Limb (tissue), 2 donors: ENCODE data around the gene PDS5B.
A peak's percentile ranks its signal among the peaks of the same experiment; 100 is the strongest.
"Not testable (repeated sequence)": the region's sequence is repeated elsewhere in the genome, so short reads cannot be mapped to it uniquely, and the experiment has no call there.

Source experiments
- DNase-seq, 2 donors: peaks; one replicate each; pipeline ENCODE4 v3.0.0-alpha.2; 2016; ENCODE audit errors: extremely low spot score in 2 of 2

PDS5B gene

GRCh38 chr13:32645854-32646253 lies 59.6 kb downstream of the PDS5B start:
- DNase-seq: no peak

GRCh38 chr13:32647926-32648325 lies 61.7 kb downstream of the PDS5B start:
- no peak for DNase-seq

DNA sequence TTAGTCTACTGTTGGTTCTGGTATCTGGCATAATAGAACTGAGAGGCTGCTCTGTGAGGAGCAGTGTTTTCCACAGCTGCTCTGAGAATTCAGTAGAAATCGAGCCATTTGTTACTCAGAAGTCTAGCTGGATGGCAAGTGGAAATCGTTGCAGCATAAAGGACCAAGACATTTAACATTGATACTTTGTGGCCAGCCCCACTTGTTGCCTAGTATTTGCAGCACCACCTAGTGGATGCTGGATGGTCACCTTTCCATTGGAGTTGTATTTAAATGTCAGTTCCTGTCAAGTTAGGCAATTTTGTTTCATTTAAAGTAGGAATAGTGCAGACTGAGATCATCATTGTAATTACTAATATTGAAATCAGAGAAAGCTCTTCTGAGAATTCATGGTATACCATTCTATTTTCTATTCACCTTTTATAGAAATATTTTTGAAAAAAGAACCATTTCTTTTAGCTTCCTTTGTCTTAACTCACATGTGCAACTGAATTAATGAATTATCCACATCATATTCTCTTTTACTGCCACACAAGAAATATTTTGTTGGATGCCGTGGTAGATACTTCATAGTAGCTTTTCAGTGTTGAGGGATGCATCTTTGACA lies 64.6 kb downstream of the PDS5B start:
- DNase-seq: peak; percentile 42 to 55

GRCh38 chr13:32657309-32657708 lies 71.1 kb downstream of the PDS5B start:
- DNase-seq: no peak

DNA sequence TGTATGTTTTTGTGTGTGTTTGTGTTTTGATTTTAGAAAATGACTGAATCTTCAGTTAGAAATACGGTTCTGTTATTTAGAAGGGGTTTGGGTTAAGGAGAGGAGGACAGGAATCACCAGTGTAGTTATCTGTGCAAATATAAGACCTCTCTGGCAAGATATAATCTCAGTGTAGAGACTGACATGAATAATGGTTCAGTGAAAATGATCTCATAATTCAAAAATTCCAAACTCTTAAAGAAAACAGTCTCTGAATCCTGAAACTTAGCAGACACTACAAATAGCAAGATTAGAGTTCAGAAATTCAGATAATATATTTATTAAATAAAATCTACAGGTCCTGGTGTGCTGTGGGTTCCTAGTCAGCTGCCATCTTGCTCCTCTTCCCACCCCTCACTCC lies 73.5 kb downstream of the PDS5B start:
- no peak for DNase-seq

DNA sequence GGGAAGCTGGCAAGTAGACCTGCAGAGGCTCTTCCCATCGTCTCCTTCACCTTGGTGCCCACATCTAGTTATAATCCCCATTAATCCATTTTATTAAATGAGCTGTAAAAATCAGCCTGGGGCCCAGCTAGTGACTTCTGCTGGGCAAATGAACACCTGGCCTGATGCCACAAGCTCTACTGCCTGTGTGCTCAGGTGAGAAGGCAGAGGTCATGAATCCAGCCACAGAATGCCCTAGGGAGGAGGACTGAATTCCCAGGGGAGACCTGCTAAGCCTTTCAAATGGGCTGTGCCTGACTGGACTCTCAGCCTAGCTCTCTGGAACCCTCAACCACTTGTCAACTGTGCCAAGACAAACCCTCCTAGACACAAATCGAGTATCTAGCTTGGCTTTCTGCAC lies 74.0 kb downstream of the PDS5B start:
- DNase-seq: no peak

DNA sequence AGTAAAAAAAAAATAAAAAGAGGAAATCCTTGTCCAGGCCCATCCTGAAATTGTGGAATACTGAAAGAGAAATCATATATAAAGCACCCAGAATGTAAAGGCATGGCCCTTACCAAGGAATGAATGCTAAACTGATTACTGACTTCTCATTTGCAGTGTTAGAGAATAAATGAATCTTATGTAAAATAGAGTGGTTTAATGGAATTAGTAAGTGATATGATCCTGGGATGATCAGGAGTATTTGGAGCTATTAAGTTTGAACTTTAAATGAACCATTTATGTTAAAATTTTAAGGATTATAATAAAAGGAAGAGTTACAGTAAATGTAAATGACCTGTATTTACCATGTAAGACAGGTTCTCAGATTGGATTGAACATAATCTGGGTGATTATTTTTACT lies 75.4 kb downstream of the PDS5B start:
- DNase-seq: no peak

GRCh38 chr13:32663660-32664059 lies 77.4 kb downstream of the PDS5B start:
- no peak for DNase-seq

DNA sequence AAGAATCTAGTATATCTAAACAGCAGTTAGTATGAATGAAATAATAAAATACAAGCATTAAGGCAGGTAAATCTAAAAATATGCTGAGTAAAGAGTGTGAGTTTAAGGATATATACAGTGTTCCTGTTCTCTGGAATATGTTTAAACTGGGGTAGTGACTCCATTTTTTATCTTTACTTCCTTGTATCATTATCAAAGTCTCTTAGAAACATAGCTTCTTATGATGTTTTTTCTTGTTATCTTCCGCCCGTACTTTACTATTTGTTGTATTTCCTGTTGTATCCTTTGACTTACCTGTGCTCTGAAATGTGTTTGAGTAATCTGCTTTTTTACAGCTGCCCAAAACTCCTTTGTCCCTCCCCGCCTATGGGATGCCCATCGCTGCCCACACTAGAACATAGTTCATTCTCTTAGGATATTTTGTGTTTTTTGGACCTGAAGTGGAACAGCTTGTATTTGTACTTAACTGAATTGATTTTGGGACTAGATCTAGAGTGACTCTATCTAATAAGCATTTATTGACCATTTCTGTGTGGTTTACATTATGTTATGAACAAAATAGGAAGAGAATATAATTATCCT lies 80.8 kb downstream of the PDS5B start:
- DNase-seq: no peak

GRCh38 chr13:32669030-32669646 lies 82.9 kb downstream of the PDS5B start:
- DNase-seq: peak in 1 of 2 donors; percentile 31

DNA sequence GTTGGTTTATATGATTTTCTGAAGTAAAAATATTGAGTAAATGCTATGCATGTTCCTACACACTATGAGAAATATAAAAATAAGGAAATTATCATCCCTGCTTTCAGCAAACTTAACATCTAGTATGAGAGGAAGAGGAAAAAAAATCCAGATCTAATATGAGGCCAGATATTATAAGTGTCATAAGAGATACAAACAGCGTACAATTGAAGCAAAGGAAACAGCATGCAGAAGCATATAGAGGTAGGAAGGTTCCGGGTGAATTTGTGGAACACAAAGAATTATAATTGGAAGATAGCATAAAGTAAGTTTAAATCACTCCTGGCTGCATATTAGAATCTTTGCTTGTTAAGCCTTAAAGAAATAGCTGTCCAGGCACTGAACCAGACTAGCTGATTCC lies 88.3 kb downstream of the PDS5B start:
- no peak for DNase-seq

DNA sequence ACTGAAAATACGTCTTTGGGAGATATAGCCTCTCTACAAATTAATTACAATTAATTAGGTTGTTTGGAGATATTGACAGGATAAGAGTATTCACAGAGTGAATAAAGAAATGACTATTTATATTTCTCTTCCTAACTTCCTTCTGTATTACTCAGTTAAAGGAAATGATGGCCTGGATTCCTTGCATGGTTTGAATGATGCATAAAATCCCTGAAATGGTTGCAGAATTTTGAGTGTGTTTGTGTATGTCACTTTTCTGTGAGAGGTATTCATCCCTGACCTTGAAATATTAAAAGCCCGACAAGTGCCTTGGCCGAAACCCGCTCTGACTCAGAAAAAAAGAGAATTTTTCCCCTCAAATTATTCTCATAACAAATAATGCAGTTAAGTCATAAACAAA lies 90.0 kb downstream of the PDS5B start:
- DNase-seq: no peak

GRCh38 chr13:32682130-32682529 lies 95.9 kb downstream of the PDS5B start:
- no peak for DNase-seq

DNA sequence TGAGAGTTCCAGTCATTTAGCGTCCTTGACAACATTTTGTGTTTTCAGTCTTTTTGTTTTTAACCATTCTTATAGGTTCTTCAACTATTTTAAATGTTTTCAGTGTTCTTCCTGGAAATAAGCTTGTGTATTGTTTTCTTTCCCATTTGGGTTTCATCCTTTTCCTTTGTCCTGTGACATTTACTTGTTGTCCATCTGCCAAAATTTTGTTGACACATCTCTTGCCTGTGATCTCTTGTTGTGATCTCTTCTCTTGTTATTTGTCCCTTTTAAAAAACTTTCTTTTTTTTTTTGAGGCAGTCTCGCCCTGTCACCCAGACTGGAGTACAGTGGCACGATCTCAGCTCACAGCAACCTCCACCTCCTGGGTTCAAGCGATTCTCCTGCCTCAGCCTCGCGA lies 96.5 kb downstream of the PDS5B start:
- no peak for DNase-seq

- DNase-seq: no peak
Measured at GRCh38 chr13:32687275-32687674, 101.0 kb downstream of the PDS5B start.

GRCh38 chr13:32695602-32696250 lies 109.5 kb downstream of the PDS5B start:
- DNase-seq: no peak

DNA sequence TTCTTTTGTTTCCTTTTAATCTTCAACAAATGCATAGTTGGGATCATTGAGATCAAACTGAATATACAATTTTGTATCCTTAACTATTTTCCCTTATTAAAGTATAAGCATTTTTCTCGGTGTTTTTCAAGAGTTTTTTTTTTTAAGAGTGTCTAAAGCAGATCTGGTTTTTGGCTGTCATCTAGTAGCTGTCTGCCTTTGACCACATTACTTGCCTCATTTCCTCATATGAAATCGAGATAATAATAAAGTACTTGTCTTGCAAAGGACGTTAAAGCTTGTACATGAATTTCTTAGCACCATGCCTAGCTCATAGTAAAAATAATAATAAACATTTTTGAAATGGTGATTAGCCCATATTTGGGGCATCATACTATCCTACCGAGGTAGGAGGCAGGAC lies 121.2 kb downstream of the PDS5B start:
- no peak for DNase-seq

DNA sequence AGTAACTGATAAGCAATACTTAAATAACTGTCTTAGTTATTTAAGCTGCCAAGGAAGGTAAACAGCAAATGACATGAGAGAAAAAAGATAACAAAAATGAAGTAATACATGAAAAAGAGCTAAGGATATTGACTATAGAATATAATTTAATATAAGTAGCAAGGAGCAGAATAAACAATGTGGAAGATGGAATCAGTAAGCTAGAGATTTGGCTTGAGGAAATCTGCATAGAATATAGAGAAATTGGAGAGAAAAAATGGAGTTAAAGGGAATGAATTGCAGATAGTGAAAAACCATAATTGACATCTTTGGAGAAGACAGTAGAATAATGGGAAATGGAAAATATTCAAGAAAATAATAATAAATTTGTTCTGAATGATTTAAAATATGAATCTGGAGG lies 127.1 kb downstream of the PDS5B start:
- no peak for DNase-seq

- DNase-seq: not testable (repeated sequence)
Measured at GRCh38 chr13:32716201-32716600, 129.9 kb downstream of the PDS5B start.

DNA sequence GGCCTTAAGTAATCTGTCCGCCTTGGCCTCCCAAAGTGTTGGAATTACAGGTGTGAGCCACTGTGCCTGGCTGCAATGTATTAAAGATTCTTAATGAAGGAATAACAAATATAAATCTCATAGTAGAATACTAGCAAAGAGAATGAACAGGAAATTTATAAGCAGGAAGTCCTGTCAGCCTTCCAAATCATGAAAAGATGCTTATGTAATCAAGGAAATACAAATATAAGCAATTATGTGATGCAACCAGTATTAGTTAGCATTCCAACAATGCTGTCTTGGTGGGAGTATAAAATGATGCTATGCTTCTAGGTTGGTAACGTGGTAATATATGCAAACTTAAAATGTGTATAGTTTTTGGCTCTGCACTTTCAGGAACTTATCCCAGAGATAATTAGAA lies 133.8 kb downstream of the PDS5B start:
- DNase-seq: no peak

DNA sequence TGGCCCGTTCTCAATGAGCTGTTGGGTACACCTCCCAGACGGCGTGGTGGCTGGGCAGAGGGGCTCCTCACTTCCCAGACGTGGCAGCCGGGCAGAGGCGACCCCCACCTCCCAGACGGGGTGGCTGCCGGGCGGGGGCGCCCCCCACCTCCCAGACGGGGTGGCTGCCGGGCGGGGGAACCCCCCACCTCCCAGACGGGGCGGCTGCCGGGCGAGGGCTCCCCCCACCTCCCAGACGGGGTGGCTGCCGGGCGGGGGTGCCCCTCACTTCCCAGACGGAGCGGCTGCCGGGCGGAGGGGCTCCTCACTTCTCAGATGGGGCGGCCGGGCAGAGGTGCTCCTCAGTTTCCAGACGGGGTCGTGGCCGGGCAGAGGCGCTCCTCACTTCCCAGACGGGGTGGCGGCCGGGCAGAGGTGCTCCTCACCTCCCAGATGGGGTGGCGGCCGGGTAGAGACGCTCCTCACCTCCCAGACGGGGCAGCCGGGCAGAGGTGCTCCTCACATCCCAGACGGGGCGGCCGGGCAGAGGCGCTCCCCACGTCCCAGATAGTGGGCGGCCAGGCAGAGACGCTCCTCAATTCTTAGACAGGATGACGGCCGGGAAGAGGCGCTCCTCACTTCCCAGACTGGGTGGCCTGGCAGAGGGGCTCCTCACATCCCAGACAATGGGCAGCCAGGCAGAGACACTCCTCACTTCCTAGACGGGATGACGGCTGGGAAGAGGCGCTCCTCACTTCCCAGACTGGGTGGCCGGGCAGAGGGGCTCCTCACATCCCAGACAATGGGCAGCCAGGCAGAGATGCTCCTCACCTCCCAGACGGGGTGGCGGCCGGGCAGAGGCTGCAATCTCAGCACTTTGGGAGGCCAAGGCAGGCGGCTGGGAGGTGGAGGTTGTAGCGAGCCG lies 135.1 kb downstream of the PDS5B start:
- not testable (repeated sequence) for DNase-seq

GRCh38 chr13:32722340-32722739 lies 136.1 kb downstream of the PDS5B start:
- DNase-seq: no peak
